Measurements from ENCODE around the gene MICU2. TPM values are rescaled to one million over a fixed set of nuclear protein-coding genes. Genes with fewer than 3 reads are reported as not detected.

Gene MICU2
- total RNA-seq, 2 donors from 2014 or later: 21.5 to 47.2 TPM

- H3K27me3 ChIP-seq (replicated peaks; ENCODE audit: insufficient read depth): no peaks in the 10 kb centered on the region
- ATAC-seq (ENCODE audit: insufficient number of reproducible peaks, low FRiP score, low read depth): no peak
- no peak overlapping the region for H3K4me3 ChIP-seq
- H3K36me3 ChIP-seq: peaks cover 14% of the 10 kb centered on the region
- TF ChIP-seq CTCF (IDR thresholded peaks at IDR 0.05): no peak
- H3K27ac ChIP-seq: no peak overlapping the region
- H3K9me3 ChIP-seq: no peaks in the 10 kb centered on the region
- DNase-seq (ENCODE audit: low spot score): no peak
- H3K4me1 ChIP-seq (ENCODE audit: control insufficient read depth in 1 of 2, low read depth in 2 of 2): no peaks in the 10 kb centered on the region
These were observed 92.1 kb downstream of the MICU2 start for GRCh38 chr13:21511849-21512248.

GRCh38 chr13:21504379-21504778 is 99.6 kb downstream of the MICU2 start:
- Histone ChIP-seq H3K27me3 (replicated peaks; ENCODE audit: insufficient read depth) (no peaks in the 10 kb centered on the region), H3K4me1 (ENCODE audit: control insufficient read depth in 1 of 2, low read depth in 2 of 2) (no peaks in the 10 kb centered on the region), H3K27ac (no peak overlapping the region), H3K4me3 (no peak overlapping the region), H3K36me3 (peaks cover 10% of the 10 kb centered on the region), H3K9me3 (no peaks in the 10 kb centered on the region)
- no peak for DNase-seq (ENCODE audit: low spot score)
- no peak for ATAC-seq (ENCODE audit: insufficient number of reproducible peaks, low FRiP score, low read depth)
- no peak for TF ChIP-seq CTCF (IDR thresholded peaks at IDR 0.05)

- H3K9me3 ChIP-seq: no peaks in the 10 kb centered on the region
- no peaks in the 10 kb centered on the region for H3K4me1 ChIP-seq (ENCODE audit: control insufficient read depth in 1 of 2, low read depth in 2 of 2)
- no peak for TF ChIP-seq CTCF (IDR thresholded peaks at IDR 0.05)
- H3K4me3 ChIP-seq: no peak overlapping the region
- no peak for ATAC-seq (ENCODE audit: insufficient number of reproducible peaks, low FRiP score, low read depth)
- H3K36me3 ChIP-seq: peaks cover 5% of the 10 kb centered on the region
- H3K27me3 ChIP-seq (replicated peaks; ENCODE audit: insufficient read depth): no peaks in the 10 kb centered on the region
- DNase-seq (ENCODE audit: low spot score): no peak
- H3K27ac ChIP-seq: no peak overlapping the region
These were observed 102.3 kb downstream of the MICU2 start for GRCh38 chr13:21501686-21502085.

- no peaks in the 10 kb centered on the region for H3K27me3 ChIP-seq (replicated peaks; ENCODE audit: insufficient read depth)
- ATAC-seq (ENCODE audit: insufficient number of reproducible peaks, low FRiP score, low read depth): no peak
- no peak for DNase-seq (ENCODE audit: low spot score)
- no peak overlapping the region for H3K27ac ChIP-seq
- peaks cover 5% of the 10 kb centered on the region for H3K36me3 ChIP-seq
- no peak overlapping the region for H3K4me3 ChIP-seq
- TF ChIP-seq CTCF (IDR thresholded peaks at IDR 0.05): no peak
- peaks cover 22% of the 10 kb centered on the region for H3K9me3 ChIP-seq
- no peaks in the 10 kb centered on the region for H3K4me1 ChIP-seq (ENCODE audit: control insufficient read depth in 1 of 2, low read depth in 2 of 2)
These were observed 117.6 kb downstream of the MICU2 start for GRCh38 chr13:21486322-21486721.

- no peaks in the 10 kb centered on the region for H3K36me3 ChIP-seq
- TF ChIP-seq CTCF (IDR thresholded peaks at IDR 0.05): no peak
- H3K27ac ChIP-seq: no peak overlapping the region
These were observed 120.2 kb downstream of the MICU2 start for GRCh38 chr13:21483748-21484147.

More at GRCh38 chr13:21483748-21484147, 120.2 kb downstream of the MICU2 start:
- ATAC-seq (ENCODE audit: insufficient number of reproducible peaks, low FRiP score, low read depth): no peak
- H3K4me1 ChIP-seq (ENCODE audit: control insufficient read depth in 1 of 2, low read depth in 2 of 2): no peaks in the 10 kb centered on the region
- H3K27me3 ChIP-seq (replicated peaks; ENCODE audit: insufficient read depth): no peaks in the 10 kb centered on the region
- no peak for DNase-seq (ENCODE audit: low spot score)
- H3K4me3 ChIP-seq: no peak overlapping the region
- H3K9me3 ChIP-seq: peaks cover 22% of the 10 kb centered on the region
